ENCODE results near the gene TLCD2.
"Not testable (repeated sequence)": the region's sequence is repeated elsewhere in the genome, so short reads cannot be mapped to it uniquely, and the experiment has no call there.

The TLCD2 gene, protein sequence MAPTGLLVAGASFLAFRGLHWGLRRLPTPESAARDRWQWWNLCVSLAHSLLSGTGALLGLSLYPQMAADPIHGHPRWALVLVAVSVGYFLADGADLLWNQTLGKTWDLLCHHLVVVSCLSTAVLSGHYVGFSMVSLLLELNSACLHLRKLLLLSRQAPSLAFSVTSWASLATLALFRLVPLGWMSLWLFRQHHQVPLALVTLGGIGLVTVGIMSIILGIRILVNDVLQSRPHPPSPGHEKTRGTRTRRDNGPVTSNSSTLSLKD

DNA sequence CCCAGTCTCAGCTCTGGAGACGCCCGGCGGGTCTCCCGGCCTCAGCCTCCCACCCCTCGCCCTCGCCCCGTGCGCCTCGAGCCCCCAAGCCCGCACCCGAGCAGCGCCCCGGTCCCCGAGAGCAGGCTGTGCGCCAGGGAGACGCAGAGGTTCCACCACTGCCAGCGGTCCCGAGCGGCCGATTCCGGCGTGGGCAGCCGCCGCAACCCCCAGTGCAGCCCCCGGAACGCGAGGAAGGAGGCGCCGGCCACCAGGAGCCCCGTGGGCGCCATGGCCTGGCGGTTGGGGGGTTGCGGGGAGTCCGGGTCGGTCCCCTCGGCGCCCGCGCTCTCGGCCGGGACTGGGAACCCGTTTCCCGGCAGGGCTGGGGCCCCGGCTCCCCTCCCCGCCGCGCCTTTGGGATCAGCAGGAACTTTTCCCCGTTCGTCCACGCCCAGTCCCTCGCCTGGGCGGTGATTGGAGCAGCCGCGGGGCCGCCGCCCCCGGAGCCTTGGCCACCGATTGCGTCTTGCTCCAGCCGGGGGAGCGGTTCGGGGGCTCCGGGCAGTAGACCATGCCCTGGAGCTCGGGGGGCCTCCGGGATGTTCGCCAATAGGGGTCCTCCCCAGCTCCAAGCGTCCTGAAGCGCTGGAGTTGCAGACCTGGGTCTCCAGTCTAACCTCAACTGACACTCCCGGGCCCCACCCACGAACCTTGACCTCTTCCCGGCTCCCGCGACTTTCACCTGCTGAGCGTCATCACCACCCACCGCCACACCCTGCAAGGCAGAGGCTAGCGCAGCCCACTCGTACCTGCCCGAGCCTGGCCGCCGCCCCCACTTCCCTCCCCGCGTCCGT is at the start of gene TLCD2:
Gene TLCD2, minus strand, starts transcription at position 407 of the 836 bp plus-strand sequence. Its CDS starts 135 bp downstream, at position 272.
- DNase-seq (ENCODE audit: low spot score), result no peak

DNA sequence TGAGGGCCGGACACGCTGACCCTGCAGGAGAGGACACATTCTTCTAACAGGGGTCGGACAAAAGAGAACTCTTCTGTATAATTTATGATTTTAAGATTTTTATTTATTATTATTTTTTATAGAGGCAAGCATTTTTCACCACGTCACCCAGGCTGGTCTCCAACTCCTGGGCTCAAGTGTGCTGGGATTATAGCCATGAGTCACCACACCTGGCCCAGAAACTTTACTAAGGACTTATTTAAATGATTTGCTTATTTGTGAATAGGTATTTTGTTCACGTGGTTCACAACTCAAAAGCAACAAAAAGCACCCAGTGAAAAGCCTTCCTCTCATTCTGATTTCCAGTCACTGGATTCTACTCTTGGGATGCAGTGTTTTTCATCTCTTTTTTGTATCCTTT is 49.4 kb upstream of the TLCD2 start:
- DNase-seq (ENCODE audit: low spot score), result no peak

DNA sequence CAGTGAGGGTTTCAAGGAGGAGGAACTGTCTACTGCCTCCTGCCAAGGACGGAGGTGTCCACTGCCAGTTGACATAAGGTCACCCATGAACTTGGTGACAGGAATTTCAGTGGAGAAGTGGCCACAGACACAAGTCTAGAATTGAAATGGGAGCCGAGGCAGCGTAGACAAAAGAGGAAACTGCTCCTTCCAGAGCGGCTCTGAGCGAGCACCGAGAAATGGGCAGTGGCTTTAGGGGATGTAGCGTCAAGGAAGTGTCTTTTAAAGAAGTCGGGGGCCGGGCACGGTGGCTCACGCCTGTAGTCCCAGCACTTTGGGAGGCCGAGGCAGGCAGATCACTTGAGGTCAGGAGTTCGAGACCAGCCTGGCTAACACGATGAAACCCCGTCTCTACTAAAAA is 48.6 kb upstream of the TLCD2 start:
- DNase-seq (ENCODE audit: low spot score), result peak; percentile 63

DNA sequence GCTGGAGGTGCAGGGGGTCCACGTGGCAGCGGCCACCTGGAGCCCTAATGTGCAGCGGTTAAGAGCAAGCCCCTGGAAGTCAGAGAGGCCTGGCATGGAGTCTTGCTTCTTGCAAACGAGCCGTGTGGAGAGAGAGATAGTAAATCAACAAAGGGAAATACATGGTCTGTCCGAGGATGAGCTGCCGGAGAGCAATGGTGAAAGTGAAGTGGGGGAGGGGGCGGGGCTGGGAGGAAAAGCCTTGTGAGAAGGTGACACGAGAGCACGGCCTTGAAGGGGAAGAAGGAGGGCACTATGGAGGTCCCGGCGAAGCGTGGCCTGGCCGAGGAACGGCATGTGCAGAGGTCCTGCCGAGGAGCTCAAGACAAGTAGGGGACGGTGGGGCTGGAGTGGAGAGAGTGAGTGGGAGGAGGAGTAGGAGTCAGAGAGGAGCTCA is 45.7 kb upstream of the TLCD2 start:
- DNase-seq (ENCODE audit: low spot score), result no peak

DNA sequence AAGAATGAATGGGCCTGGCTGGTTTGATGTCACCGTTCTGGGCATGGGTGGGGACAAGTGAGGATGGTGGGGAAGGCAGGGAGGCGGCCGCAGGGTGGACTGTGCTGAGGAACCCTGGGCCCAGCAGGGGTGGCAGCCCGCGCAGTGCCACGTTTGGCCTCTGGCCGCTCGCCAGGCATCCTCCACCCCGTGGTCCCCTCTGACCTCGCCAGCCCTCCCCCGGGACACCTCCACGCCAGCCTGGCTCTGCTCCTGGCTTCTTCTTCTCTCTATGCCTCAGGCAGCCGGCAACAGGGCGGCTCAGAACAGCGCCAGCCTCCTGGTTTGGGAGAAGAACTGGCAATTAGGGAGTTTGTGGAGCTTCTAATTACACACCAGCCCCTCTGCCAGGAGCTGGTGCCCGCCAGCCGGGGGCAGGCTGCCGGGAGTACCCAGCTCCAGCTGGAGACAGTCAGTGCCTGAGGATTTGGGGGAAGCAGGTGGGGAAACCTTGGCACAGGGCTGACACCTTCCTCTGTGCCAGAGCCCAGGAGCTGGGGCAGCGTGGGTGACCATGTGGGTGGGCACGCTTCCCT is 45.2 kb upstream of the TLCD2 start:
- peak; percentile 51 for DNase-seq (ENCODE audit: low spot score)

DNA sequence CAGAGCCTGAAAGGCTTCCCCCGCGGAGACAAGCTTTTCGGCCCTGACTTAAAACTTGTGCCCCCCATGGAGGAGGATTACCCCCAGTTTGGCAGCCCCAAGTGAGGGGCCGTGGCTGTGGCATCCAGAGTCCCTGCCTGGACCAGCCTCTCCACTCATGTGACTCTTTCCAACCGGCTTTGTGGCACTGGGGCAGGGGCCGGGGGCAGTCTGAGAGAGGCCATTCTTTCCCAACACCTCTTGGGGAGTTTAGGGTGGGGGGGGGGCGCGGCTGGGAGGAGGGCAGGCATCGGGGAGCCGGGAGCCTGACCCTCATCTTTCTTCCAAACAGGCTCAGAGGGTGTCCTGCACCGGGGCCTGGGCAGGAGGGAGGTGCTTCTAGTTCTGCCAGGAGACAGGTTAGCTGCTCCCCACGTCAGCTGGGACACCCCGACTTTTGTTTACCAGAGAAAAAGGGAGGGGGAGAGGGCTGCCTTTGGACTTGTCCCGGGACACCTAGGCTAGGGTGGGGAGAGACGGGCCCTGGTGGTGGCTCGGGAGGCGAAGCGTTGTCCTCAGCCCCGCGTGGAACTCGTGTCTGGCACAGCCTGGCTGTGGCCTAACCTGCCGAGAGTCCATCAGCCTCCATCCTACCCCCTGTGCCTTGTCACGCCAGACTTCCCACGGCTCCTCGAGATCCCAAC is 44.4 kb upstream of the TLCD2 start:
- DNase-seq (ENCODE audit: low spot score), result no peak

DNA sequence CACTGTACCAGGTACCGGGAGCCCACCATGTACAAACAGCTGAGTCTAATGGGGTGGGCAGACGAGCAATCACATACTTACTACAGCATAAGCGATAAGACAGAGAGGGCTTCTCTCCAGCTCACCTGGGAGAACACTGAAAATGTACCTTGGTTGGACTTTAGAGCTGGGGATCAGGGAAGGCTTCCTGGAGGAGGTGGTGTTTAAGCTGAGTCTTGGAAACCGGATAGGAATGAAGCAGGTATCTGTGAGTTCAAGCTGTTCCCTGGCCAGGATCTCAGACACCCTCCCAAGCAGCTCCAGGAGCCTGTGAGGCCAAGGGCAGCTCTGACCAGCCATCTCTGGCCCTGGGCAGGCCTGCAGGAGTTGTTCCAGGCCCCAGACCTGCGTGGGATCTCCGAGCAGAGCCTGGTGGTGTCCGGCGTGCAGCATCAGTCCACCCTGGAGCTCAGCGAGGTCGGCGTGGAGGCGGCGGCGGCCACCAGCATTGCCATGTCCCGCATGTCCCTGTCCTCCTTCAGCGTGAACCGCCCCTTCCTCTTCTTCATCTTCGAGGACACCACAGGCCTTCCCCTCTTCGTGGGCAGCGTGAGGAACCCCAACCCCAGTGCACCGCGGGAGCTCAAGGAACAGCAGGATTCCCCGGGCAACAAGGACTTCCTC is 43.7 kb upstream of the TLCD2 start:
- no peak for DNase-seq (ENCODE audit: low spot score)

DNA sequence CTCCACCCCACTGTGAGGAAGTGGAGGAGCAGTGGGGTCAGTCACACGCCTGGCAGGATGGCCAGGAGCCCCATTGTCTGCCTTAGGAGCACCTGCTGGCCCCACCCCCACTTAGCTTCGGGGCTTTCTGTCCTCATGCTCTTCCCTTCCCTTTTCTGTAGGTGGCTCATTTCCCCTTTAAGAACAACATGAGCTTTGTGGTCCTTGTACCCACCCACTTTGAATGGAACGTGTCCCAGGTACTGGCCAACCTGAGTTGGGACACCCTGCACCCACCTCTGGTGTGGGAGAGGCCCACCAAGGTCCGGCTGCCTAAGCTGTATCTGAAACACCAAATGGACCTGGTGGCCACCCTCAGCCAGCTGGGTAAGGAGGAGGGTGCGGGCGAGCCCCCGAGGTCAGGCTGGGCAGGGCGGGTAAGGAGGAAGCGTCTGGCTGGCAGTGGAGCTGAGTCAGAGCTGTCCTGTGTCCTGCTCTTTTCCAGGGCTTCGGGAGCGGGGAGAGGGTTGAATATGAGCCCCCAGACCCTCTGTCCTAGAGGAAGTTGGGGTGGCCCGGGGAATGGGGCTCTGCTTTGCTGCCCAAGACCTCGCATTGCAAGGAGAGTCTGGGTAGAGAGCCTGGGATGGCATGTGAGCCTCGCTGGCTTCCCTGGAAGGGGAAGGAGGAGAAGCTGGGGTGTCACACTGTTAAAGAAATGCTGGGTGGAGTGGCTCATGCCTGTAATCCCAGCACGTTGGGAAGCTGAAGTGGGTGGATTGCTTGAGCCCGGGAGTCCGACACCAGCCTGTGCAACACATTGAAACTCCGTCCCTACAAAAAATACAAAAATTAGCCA is 42.5 kb upstream of the TLCD2 start:
- DNase-seq (ENCODE audit: low spot score), result peak; percentile 49

DNA sequence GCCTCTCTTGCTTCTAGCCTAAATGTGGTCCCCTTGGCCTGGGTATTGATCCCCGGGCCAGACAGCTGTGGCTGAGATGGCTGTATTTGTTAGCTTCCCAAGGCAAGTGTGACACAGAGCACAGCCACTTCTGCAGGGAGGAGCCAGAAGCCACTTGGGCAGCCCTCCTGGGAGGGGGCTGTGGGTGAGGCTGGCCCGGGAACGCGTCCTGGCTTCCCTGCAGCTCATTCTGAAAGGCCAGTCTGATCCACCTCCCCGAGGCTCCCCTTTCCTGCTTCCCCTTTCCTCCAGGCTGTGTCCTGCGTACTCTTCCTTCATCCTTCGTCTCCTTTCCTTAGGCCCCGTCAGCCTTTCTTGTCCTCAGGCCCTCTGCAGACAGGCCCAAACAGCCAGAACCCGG is 40.5 kb upstream of the TLCD2 start:
- no peak for DNase-seq (ENCODE audit: low spot score)

DNA sequence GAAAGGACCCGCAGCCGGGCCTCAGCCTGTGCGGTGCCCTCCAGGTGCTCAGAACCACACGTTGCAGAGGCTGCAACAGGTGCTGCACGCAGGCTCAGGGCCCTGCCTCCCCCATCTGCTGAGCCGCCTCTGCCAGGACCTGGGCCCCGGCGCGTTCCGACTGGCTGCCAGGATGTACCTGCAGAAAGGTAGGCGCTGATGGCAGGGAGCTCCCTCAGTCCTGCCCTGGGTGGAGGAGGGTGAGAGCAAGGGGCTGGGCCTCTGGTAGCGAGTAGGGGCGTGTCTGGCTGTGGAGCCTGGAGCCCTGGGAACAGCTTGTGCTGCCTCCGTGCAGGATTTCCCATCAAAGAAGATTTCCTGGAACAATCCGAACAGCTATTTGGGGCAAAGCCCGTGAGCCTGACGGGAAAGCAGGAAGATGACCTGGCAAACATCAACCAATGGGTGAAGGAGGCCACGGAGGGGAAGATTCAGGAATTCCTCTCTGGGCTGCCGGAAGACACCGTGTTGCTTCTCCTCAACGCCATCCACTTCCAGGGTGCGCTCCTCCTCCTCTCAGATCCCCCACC is 36.9 kb upstream of the TLCD2 start:
- no peak for DNase-seq (ENCODE audit: low spot score)

DNA sequence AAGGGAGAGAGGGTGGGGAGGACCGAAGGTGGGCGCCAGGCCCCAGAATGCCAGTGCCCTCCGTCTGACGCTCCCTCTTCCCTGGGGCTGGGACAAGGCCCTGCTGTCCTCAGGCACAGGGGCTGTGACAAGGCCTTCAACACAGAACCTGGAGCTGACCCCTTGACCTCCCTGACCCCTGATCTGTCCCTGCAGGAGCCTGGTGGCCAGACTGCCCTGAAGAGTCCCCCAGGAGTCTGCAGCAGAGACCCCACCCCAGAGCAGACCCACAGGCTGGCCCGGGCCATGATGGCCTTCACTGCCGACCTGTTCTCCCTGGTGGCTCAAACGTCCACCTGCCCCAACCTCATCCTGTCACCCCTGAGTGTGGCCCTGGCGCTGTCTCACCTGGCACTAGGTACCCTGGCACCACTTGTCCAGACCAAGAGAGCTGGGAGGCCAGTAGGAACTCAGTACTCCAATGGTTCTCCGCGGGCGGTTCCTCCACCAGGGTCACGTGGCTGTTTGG is 35.4 kb upstream of the TLCD2 start:
- no peak for DNase-seq (ENCODE audit: low spot score)

DNA sequence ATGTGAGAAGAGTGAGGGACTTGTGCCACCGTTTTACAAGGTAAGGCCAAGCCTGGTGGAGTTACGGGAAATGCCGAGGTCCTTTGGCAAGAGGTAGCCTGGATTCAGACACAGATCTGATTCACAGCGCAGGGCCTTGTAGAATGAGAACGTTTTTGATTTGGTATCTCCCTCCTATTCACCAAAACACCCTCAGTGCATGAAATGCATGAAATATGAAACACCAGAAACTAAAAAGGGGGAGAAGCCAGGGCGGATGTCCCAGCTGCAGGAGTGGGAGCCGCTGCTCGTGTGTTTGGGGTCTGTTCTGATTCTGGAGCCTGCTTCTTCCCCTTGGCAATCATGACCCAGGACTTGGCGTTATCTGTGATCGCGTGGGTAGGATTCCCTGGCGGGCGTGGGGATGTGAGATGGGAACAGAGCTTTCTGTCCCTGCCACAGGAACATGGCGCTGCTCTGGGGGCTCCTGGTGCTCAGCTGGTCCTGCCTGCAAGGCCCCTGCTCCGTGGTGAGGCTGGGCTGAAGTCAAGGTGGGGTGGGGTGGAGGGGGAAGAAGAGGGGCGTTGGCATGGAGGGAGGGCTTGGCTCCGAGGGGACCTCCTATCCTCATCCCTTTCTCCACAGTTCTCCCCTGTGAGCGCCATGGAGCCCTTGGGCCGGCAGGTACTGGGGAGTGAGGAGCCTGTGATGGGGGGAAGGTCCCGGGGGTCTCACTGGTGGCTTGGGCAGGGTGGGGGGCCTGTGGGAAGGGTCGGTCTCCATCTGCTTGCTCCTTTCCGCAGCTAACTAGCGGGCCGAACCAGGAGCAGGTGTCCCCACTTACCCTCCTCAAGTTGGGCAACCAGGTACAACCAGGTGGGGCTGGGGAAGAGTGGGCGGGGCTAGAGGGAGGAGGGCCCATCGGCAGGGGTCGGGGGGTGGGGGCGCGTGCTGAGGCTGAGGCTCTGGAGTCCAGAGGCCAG is 34.7 kb upstream of the TLCD2 start:
- no peak for DNase-seq (ENCODE audit: low spot score)

DNA sequence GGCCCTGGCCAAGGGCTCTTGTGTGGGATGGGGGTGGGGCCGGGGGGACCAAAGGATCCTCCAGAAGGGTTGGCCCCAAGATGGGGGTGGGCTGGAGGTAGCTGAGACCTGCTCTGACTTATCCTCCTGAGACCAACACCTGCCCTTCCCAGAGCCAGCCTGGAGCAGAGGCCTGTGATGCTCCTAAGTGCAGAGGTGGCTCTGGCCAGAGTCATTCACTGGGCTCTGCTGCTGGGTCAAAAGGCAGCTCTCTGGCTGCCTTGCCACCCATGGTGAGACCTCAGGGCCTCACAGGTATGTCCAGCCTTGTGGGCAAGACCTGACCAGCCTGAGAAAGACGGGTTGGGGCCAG is 32.9 kb upstream of the TLCD2 start:
- DNase-seq (ENCODE audit: low spot score), result no peak

DNA sequence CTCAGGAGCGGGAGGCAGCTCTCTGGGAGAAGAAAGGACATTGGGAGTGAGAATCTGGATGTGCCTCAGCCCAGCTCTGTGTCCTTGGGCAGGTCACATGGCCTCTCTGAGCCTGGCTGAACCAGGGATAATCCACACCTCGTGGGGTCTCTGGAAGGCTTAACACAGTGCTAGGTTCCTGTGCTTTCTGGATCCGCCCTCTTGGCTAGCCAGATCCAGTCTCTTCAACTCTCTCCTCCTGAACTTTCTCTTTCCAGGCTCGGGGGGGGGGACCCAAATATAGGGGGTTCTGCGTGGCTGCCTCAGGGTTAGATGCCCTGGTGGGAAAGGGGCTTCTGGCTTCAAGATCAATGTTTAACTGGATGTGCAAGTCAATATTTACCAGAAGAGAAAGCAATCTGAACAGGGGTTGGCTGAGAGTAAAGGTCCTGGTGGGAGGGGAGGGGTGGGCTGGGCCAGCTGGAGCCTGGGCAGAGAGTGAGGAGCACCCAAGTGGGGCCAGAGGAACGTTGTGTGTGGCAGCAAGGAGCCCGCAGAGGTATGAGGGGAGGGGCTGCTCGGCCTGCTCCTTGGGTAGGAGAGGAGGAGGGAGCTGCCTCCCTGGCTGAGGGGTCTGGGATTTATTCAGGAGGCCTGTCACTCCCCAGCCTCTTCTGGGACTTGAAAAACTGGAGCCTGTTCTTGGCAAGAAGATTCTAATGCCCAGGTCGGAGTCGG is 32.4 kb upstream of the TLCD2 start, which contains the start of gene SERPINF2:
Gene SERPINF2, plus strand, starts transcription at position 501 of the 717 bp plus-strand sequence. CDS start 2,125 bp downstream, outside the sequence.
- DNase-seq (ENCODE audit: low spot score), result no peak

DNA sequence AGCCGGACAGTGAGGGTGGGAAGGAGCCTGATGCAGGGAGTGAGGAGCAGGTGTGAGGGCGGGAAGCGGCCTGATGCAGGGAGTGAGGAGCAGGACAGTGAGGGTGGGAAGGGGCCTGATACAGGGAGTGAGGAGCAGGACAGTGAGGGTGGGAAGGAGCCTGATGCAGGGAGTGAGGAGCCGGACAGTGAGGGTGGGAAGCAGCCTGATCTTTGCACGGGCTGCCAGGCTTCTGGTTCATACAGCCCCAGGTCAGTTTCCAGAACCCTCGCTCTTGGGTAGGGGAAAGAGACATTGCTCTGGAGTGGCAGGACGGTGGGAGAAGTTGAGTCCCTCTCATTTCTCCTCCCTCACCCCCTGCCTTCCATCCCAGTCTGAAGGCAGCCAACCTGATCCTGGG is 31.7 kb upstream of the TLCD2 start:
- not testable (repeated sequence) for DNase-seq (ENCODE audit: low spot score)

DNA sequence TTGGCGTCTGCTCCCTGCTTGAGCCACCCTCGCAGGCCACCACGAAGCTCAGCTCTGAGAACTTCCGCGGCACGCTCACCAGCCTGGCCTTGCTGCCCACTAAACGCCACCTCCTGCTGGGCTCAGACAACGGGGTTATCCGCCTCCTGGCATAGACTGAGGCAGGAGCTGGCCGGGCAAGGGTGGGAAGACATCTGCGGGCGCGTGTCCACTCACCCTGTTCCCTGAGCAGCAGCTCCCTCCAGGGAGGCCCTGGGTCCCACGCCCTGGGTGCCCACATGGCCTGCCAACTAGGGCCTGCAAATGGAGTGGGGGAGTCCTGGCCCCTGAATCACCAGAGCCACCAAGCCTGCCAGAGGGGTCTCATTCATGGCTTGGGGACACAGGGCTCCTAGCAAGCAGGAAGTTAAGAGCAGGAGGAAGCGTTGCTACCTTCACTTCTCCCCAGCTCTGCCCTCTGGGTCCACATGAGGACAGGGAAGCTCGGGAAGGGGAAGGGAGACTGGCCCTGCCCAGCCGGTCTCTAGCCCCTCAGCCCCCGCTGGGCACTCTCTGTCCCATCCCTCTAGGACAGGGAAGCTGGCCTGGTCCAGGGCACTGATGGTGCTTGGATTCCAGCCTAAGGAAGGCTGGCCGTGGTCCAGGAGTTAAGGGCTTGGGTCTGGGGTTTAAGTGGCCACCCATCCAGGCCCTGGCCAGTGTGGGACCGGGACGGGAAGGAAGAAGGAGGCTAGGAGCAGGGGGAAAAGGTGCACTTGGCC is 27.5 kb upstream of the TLCD2 start:
- DNase-seq (ENCODE audit: low spot score), result no peak

DNA sequence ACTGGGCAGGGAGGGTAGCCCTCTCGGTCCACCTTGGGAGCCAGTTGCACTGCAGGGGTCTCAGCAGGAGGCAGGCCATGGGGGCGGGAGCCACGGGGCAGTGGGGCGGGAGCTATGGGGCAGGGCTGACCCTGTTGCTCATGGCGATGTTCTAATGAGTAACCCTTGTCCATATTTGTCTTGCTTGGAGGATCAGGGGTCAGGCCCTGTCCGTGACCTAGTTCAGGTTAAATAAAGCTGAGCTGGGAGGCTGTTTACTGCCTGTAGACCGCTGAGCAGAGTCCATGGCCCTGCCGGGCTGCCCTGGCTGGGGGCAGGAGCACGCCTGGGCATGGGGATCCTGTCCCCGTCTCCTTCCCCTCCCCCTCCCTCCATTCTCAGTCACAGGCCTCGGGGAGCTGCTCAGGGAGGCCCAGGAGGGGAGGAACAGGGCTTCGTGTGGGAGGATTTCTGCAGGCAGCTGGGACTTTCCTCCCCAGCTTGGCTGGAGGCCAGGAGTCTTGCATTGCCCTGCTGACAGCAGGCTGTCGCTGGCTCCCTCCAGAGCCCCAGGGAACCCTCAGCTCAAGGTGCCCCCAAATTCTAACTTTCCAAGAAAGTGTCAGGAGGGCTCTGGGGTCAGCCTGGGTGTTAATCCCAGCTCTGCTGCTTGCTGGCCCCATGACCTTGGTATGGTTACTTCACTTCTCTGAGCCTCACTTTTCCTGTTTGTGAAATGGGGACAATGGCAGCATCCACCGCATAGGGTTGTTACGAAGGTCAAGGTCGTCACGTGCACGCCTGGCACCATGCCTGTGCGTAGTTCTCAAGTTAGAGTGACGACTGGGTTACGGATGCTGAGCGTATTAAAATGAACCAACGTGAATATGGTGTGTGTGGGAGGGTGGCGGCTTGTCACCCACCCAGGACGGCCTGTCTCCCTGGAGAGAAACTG is 26.4 kb upstream of the TLCD2 start:
- DNase-seq (ENCODE audit: low spot score), result peak; percentile 63

Measured in Ammon's horn (tissue), 1 donor.